HG03196 (cell line): ENCODE measurements around the gene RHEBL1.

Experiments used
- ATAC-seq: cut with Tn5 transposase; IDR thresholded peaks from one replicate; pipeline ENCODE4 v1.9.1; 2021; ENCODE audit not compliant: unreplicated experiment

Gene RHEBL1

GRCh38 chr12:49022558-49023178 is 47.1 kb downstream of the RHEBL1 start:
- ATAC-seq: no peak

- ATAC-seq: no peak
Measured at GRCh38 chr12:49021292-49021915, 48.4 kb downstream of the RHEBL1 start.

DNA sequence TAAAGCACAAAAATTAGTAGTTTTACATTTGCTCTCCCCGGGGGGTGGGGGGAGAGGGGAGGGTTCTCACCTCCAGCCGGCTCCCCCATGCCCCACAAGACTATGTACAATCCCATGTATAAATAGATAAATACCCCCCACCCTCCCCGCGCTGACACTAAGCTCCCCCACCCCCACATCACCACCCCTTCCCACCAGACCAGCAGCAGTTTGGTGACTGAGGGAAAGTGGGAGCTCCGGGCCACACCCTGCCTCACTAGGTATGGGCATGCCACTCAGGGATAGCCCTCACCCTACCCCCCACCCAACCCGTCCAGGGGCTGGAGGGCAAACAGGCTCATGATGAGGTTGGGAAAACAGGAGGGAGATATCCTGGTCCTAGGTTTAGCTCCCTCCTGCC is 49.3 kb downstream of the RHEBL1 start:
- no peak for ATAC-seq

- no peak for ATAC-seq
Measured at GRCh38 chr12:49019443-49020324, 50.1 kb downstream of the RHEBL1 start.

GRCh38 chr12:49019120-49019430 is 50.7 kb downstream of the RHEBL1 start:
- ATAC-seq: peak; percentile 7

- ATAC-seq: peak; percentile 90
Measured at GRCh38 chr12:49018261-49019119, 51.3 kb downstream of the RHEBL1 start, which contains the start of gene PRKAG1. Gene PRKAG1 (minus strand): TSS chr12:49018776. CDS start chr12:49018740, 36 bp downstream.

- peak; percentile 9 for ATAC-seq
Measured at GRCh38 chr12:49017891-49018260, 51.9 kb downstream of the RHEBL1 start.

- ATAC-seq: no peak
Measured at GRCh38 chr12:49015196-49015595, 54.6 kb downstream of the RHEBL1 start.
